ENCODE data around the gene HERC2. TPM values are rescaled to one million over a fixed set of nuclear protein-coding genes. Genes with fewer than 3 reads are reported as not detected.

Gene HERC2
- total RNA-seq, 1 donor from 2014 or later: 40.3 TPM

- no peak for DNase-seq (ENCODE audit: low read depth in 2 of 2)
Observed at GRCh38 chr15:28273873-28274610, 47.9 kb downstream of the HERC2 start.

- DNase-seq (ENCODE audit: low read depth in 2 of 2): peak in 1 of 2 donors; percentile 52
Observed at GRCh38 chr15:28273468-28273867, 48.5 kb downstream of the HERC2 start.

- no peak for DNase-seq (ENCODE audit: low read depth in 2 of 2)
Observed at GRCh38 chr15:28272587-28272986, 49.4 kb downstream of the HERC2 start.

GRCh38 chr15:28271697-28272260 lies 50.2 kb downstream of the HERC2 start:
- DNase-seq (ENCODE audit: low read depth in 2 of 2): no peak

GRCh38 chr15:28269097-28269496 lies 52.9 kb downstream of the HERC2 start:
- peak in 1 of 2 donors; percentile 40 for DNase-seq (ENCODE audit: low read depth in 2 of 2)

GRCh38 chr15:28267727-28268126 lies 54.3 kb downstream of the HERC2 start:
- no peak for DNase-seq (ENCODE audit: low read depth in 2 of 2)

- DNase-seq (ENCODE audit: low read depth in 2 of 2): no peak
Observed at GRCh38 chr15:28265334-28266019, 56.5 kb downstream of the HERC2 start.

- no peak for DNase-seq (ENCODE audit: low read depth in 2 of 2)
Observed at GRCh38 chr15:28264166-28264565, 57.8 kb downstream of the HERC2 start.

GRCh38 chr15:28262438-28262837 lies 59.5 kb downstream of the HERC2 start:
- no peak for DNase-seq (ENCODE audit: low read depth in 2 of 2)

- DNase-seq (ENCODE audit: low read depth in 2 of 2): peak in 1 of 2 donors; percentile 10
Observed at GRCh38 chr15:28260722-28261121, 61.3 kb downstream of the HERC2 start.

GRCh38 chr15:28260317-28260716 lies 61.7 kb downstream of the HERC2 start:
- DNase-seq (ENCODE audit: low read depth in 2 of 2): no peak

- DNase-seq (ENCODE audit: low read depth in 2 of 2): no peak
Observed at GRCh38 chr15:28255965-28256364, 66.0 kb downstream of the HERC2 start.

- no peak for DNase-seq (ENCODE audit: low read depth in 2 of 2)
Observed at GRCh38 chr15:28252831-28253230, 69.1 kb downstream of the HERC2 start.

- no peak for DNase-seq (ENCODE audit: low read depth in 2 of 2)
Observed at GRCh38 chr15:28246605-28247004, 75.4 kb downstream of the HERC2 start.

GRCh38 chr15:28243901-28244300 lies 78.1 kb downstream of the HERC2 start:
- no peak for DNase-seq (ENCODE audit: low read depth in 2 of 2)

GRCh38 chr15:28243399-28243798 lies 78.6 kb downstream of the HERC2 start:
- DNase-seq (ENCODE audit: low read depth in 2 of 2): no peak

- DNase-seq (ENCODE audit: low read depth in 2 of 2): peak; percentile 5 to 67
Observed at GRCh38 chr15:28238296-28238695, 83.7 kb downstream of the HERC2 start.

- peak in 1 of 2 donors; percentile 2 for DNase-seq (ENCODE audit: low read depth in 2 of 2)
Observed at GRCh38 chr15:28231743-28232142, 90.2 kb downstream of the HERC2 start.

GRCh38 chr15:28231336-28231735 lies 90.6 kb downstream of the HERC2 start:
- peak; percentile 7 to 25 for DNase-seq (ENCODE audit: low read depth in 2 of 2)

GRCh38 chr15:28228990-28229640 lies 92.9 kb downstream of the HERC2 start:
- peak; percentile 79 to 82 for DNase-seq (ENCODE audit: low read depth in 2 of 2)

GRCh38 chr15:28228096-28228495 lies 93.9 kb downstream of the HERC2 start:
- no peak for DNase-seq (ENCODE audit: low read depth in 2 of 2)

GRCh38 chr15:28227303-28227702 lies 94.7 kb downstream of the HERC2 start:
- DNase-seq (ENCODE audit: low read depth in 2 of 2): peak; percentile 56 to 80
